CD4-positive, alpha-beta T cell treated with Interferon alpha-2 for 1 hour (primary cell): ENCODE measurements around the gene SHISAL1.

Experiments
- DNase-seq, 2 donors: peaks; one replicate each; pipeline ENCODE4 v3.0.0-alpha.2; 2020 to 2022

Gene SHISAL1

DNA sequence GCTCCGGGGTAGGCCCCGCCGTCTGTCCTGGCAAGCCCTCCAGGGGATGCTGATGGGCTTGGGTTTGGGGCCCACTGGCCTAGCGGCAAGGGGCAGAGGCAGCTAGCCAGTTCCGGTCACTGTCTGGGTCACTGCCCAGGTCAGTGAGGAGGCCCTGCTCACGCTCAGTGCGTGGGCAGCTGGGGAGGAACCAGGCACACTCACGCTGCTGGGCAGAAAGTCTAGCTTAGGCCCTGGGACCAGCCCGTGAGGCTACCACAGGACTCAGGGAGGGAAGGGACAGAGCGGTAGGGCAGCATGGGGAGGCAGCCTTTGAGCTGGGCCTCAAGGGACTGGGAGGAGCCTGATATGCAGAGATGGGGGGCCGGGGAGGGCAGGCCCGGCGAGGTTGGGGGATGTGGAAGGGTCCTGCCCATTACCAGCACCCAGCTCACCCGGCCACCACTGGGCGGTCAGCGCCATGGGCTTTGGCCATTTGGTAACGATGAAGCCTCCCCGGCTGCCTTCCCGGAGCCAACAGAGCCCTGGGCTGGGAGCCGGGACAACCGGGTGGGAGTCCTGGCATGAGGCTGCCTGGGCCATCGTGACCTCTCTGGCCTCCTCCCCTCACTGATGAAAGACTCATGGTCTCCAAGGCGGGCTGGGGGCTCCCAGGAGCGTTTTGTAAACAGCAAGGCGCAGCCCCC, 14.2 kb downstream of the SHISAL1 start:
- DNase-seq = no peak

DNA sequence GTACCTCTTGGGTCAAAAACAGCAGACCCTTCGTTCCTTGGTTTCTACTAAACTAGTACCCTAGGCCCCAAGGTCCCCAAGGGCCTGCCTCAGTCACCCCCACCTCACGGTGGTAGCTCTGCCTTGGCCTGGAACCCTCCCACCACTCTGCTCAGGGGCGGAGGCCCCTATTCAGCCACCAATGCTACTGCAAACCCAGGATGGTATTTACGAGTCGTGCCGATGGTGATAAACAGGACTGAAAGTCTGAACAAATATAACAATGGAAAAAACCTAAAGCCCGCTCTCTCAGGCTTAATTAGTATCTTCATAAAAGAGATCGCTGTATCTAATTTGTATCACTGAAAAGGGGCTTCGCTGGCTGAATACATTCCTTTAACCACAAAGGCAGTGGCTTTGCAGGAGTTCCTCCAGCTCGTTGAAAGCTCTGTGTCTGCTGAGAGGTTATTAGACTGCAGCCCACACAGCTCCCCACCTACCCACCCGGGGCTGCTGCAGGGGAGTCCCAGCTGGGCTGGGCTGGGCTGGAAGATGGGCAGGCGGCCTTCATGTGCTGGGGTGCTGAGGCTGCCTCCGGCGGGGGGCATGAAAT, 15.2 kb downstream of the SHISAL1 start:
- DNase-seq = no peak

DNA sequence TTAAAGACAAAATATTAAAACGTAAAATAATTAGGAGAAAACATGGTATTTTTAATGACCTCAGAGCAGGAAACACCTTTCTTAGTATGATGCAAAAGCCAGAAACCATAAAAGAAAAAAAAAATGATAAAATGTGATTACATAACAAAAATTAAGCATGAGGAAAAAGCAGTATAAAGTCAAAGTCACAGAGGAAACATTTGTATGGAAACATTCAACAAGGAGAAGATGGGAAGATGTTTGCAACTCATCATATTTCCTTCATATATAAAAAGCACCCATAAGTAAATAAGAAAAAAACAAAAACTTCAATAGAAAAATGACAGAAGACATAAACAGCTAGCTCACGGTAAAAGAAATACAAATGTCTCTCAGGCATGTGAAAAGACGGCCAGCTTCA, 17.3 kb downstream of the SHISAL1 start:
- no peak for DNase-seq

DNA sequence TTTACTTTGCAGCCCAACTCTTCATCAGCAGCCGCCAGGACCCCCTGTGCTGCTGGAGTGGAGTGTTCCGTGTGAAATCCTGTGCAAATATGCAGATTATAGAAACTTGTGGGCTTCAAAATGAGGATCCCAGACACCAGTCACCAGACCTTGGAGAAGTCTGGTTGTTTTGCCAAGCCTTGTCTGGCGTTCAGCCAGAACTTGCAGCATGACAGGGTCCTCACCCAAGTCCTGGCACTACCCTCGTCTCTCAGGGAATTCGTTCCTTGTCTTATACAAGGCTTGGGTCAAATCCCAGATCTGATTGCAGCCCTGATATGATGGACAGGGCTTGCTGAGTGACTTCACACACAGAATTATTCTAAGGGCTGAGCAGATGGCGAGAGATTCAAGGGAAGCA, 18.9 kb downstream of the SHISAL1 start:
- no peak for DNase-seq

DNA sequence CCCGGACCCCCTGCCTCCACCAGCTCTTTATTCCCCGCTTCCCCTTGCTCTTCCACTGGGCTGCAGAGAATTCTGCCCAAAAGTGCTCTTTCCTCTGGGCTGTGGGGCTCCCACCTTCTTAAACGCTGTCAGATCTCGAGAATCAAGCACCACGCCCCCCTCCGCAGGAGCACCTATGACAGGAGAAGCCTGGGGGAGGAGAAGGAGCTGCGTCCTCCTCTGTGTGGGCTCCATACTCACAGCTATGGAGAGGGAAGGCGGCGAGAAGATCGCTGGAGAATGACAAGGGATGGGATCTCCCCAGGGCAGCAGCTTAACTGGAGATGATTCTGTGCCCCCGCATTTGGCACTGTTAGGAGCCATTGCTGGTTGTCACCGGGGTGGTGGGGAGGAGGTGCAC, 19.7 kb downstream of the SHISAL1 start:
- DNase-seq = no peak

DNA sequence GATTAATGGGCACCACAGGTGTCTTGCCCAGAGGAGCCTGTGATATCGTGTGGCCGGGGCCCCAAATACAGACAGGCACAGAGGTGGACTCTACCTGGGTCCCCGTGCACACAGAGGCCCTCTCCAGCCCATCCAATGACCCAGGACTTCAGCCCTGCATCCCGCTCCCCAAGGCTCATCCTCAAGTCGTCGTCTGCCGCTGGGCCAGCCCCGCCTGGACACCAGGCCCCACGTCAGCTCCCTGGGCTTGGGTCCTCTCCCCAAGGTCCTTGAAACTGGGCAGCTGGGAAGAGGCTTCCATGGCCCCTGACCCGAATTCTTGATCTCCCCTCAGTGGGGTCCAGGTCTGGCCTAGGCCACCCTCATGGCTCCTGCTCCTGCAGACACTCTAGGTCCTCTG, 20.2 kb downstream of the SHISAL1 start:
- no peak for DNase-seq

DNA sequence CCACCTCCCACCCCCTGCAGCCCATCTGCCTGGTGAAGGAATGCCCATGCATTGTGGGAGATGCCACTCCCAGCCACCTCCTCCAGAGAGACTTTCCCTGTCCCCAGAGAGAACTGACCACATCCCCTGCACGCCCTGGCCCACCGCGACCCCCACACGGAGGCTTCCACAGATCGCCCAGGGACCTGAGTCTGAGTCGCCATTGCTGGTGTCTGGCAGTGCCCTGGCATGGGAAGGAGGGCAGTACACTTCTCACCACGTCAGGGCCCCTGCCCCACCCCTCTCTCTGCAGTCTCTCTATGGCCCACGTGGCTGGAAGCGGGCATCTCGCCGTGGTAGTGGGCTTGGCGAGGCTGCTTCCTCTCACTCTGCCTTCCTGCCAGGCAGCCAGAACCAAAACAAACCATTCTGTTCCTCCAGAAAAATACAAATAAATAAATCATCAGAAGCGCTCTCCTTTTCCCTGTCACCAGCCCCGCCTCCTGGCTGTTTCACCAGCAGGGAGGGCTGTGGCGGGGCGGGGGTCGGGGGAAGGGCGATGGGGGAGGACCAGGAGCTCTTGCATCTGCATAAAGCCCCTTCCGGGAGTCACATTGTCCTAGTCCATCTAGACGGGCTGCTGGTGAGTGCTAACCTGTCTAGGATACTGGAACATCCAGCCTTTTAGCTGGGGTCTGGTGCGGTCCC, 20.9 kb downstream of the SHISAL1 start:
- no peak for DNase-seq

DNA sequence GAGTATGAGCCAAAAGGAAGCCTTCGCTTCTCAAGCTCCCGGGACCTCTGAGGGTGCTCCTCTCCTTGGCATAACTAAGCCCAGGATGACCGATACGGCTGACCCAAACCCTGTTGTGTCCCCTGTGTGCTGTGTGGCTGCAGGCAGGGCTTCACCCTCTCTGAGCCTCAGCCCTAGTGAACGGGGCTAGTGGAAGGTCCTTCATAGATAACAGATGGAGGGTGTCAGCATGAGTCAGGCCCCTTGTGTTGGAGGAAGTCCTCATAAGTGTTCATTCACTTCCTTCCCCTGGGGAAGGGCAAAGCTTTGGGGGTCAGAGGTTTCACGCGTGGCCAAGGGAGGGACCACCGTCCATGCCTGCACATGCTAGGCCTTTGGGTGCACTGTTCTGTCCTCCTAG, 21.5 kb downstream of the SHISAL1 start:
- DNase-seq = no peak

DNA sequence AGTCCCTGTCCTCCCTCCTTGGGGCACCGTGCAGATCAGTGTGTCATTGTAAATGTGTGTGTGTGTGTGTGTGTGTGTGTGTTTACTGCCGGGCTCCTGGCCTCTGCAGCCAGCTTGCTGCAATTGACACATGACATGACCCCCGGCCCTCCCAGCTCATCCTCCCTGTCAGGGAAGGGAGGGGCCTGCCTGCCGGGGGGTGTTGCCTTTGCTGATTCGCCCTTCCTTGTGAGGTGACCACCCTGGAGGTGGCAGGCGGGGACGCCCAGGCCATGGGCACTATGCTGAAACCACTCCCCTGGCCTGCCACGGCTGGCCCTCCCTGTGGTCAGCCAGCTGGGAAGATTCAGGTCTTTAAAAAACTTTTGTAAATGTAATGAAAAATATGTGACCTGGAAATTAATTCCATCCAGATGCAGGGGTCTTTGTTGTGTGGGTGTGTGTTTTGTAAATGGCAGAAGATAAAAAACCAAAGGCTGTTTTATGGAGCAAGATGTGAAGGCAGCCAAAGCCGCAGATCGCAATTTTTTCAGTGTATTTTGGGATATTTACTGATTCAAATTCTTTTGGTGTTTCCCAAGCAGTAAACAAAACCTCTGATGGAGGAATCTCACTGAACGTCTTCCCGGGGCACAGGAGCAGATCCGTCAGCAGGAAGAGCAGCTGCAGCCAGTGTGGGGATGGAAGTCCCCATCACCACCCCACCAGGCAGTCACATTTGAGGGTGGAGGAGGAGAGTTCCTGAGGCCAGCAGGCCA, 23.2 kb downstream of the SHISAL1 start:
- no peak for DNase-seq

DNA sequence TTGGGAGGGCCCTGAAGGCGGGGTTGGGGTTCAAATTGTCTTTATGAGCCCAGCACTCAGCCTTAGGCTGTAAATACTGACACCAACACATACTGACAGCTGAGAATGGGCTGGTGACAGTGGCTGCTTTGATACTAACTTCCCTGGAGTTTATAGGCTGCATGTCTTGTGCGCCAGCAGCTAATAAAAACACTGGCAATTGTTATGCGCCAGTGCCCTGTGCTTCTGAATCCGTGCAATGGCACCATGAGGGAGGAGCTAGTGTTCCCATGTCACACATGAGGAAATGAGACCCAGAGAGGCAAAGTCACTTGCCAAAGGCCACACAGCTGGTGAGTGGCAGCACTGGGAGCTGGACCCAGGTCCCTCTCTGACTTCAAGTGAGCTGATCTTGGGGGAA, 23.8 kb downstream of the SHISAL1 start:
- DNase-seq = no peak

DNA sequence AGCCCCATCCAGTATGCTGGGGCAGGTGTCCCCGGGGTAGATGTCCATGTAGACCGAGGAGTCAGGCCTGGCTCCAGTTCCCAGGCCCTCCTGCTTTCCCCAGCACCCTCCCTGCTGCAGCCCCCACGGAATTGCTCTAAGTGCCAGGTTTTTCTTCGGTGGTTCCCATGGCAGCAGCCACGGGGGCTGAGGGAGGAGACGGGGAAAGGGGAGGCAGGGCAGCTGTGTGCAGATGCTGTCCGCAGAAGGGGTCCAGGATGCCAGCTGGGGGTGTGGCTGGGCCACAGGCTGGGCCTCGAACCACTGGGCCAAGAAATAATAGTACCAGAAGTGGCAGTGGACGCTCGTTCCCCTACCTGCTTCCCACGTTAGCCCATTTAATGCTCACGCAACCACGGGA, 25.0 kb downstream of the SHISAL1 start:
- DNase-seq = no peak

DNA sequence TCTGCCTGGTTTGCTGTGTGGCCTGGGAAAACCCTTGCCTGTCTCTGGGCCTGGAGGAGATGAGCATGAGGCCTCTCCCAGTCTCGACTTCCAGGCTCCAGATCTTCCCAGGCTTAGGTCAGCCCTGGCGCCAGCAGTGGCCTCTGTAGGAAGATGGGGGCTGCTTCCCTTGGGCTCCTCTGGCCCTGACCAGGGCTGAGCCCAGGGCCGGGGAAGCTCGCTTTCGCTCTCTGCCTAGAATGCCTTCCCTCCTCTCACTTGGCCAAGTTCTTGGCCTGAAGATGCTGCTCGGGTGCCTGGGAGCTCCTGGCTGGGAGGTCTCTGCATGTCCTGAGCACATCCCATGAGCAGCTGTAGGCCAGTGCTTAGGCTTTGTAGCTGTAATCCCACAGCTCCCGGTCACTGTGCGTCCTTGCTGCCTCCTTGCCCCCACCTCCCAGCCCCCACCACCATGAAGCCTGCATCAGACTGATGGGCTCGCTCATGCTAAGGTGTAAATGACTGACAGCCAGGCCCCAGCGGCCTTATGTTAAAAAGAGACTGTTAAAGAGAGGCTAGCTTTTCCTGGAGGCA, 25.5 kb downstream of the SHISAL1 start:
- no peak for DNase-seq

DNA sequence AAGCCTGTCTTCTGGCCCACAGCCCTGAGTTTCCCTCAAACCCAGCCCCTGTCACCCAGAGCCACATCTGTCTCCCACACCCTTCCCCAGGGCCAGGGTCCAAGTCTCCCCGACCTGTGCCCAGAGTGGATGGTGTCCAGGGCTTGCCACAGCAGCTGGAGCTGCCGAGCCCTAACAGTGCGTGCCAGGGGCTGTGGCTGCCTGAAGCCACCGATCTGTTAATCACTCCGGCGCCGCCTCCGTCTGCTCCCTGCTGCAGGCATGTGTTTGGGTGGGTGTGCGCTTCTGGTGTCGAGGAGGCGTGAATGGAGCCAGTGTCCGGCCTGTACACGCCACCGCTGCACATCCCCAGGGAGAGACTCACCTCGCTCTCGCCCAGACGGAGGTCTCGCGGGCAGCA, 26.1 kb downstream of the SHISAL1 start:
- DNase-seq = no peak

DNA sequence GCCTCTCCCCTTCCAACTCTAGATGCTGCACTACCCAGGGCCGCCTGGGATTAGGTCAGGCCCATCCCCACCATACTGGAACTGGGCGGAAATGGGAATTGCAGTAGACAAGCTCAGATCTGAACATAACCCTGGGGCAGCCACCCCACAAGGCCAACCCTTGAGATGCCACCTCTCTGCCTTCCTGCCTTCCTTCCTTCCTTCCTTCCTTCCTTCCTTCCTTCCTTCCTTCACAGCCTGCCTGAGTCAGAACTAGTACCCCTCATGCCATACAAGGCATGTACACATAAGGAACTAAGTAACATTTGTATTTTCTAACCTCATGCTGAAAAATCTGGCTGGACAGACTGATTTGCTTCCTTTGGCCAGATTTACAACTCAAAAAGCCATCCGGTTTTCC, 28.0 kb downstream of the SHISAL1 start:
- no peak for DNase-seq

DNA sequence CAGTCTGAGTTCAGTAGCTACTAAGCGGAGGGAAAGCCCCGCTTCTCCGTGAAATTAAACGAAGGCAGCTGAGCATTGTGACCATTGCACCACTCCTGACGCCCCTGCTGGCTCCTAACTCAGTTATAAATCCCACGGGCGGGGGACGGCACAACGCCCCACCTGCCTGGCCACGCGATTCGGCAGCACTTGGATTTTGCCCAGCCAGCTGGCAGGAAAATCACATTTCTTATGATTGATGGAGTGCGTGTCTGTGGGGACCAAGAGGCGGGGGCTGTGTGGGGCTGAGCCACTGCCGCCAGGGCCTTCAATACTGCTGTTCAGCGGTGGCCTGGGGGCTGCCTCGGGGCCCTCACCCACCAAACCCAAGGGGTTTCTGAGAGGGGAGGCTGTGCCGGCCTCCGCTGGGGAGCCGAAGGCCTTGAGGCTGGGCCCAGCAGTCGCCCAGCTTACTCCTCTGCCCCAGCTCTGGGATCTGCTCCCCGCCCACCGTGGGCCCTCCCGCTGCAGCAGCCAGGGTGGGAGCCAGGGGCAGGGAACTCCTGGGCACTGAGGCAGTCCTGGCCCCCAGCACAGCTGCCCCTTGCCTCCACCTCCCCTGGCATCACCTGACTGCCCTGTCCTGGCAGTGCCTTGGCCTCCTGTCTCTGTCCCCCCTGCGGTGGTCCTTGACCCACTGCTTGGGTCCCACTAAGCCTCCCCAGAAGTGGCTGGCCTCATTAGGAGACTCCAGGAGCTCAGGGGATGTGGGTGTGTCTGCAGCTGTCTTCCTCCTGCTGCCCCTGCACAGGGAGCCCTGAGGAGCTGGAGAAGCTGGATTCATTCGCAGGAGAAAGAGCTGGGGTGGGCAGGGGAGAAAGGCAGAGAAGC, 30.7 kb downstream of the SHISAL1 start:
- DNase-seq = no peak

DNA sequence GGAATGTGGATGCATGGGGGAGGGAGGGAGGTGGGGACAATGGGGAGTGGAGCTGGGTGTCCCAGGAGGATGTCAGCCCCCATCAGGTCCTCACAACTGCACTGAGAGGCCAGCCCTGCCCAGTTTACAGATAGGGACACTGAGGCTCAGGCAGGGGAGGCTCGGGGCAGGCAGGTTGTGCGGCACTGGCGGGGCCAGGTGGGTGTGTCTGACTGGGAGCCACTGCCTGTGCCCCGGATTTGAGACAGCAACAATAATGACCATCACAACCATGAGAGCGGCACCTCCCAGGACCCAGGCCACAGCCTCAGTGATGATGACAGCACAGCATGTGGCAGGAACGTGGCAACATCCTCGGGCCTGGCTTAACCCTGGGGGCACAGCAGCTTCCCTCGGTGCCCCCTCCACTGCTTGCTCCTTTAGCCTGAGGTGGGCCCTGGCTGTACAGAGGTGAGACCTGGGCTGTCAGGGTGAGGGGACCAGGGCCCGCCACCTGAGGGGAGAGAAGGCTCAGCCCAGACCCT, 32.0 kb downstream of the SHISAL1 start:
- no peak for DNase-seq

DNA sequence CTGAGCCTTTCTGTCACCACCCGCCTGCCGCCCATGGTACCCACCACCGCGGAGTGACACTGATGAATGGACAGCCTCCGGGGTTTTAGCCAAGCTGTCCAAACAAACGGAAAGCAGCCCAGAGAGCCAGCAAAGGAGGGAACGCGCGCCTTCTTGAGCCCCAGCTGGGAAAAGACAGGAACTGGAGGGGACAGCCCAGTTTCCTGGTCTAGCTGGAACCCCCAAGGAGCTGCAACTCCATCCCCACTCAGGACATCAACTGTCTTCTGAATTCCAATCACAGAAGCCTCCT, 33.7 kb downstream of the SHISAL1 start:
- no peak for DNase-seq

DNA sequence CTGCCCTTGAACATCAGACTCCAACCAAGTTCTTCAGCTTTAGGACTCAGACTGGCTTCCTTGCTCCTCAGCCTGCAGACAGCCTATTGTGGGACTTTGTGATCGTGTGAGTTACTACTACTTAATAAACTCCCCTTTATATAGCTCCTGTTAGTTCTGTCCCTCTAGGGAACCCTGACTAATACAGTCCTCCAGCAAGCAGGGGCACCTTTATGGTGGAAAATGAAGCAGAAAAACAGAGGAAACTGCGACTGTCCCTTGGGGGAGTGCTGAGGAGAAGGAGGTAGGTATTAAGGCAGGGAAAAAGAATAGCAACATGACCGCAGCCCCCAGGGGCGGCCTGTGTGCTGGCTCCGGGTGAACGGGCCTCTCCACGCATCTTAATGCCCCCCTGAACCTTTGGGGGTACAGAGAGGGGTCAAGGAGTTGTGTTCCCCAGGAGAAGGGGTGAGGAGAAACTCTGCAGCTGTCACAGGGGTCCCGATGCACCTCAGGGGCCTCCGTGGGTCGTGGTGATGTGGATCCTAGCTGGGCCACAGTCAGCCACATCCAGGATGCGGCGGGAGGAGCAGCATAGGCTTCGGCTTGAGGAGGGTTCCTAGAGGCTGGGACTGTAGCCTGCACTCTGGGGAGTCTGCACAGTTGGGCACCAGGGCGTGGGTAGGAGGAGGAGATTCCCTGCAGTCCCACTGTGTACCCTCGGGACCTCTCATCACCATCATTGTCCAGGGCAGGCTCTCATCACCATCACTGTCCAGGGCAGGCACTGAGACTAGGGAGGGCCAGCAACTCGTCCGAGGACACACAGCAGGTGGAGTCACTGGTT, 34.3 kb downstream of the SHISAL1 start:
- DNase-seq = no peak

DNA sequence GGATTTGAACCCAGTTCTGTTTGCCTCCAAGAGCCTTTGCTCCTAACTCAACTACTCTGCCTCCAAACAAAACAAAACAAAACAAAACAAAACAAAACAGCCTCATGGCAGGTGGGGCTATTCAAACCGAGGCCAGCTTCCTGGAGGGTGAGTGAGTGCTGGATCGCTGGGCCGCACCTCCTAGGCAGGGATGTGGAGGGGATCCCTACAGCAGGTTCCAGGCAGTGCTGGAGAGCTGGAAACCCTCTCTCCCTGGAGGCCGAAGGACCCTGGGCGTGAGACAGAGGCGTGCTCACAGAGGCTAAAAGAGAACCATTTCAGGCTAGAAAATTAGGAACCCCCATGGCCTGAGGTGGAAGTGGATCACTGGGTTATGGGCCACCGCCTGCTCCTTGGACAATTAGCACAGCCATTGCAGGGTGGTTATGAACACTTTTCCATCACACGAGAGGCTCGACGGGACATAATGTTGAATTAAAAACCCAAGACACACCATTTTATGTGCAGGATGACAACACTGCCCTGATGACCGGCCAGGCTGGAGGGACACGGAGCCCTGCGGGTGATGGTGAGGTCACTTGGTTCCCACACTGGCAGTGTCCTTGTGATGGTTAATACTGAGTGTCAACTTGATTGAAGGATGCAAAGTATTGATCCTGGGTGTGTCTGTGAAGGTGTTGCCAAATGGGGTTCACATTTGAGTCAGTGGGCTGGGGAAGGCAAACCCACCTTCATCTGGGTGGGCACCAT, 35.2 kb downstream of the SHISAL1 start:
- DNase-seq = no peak

DNA sequence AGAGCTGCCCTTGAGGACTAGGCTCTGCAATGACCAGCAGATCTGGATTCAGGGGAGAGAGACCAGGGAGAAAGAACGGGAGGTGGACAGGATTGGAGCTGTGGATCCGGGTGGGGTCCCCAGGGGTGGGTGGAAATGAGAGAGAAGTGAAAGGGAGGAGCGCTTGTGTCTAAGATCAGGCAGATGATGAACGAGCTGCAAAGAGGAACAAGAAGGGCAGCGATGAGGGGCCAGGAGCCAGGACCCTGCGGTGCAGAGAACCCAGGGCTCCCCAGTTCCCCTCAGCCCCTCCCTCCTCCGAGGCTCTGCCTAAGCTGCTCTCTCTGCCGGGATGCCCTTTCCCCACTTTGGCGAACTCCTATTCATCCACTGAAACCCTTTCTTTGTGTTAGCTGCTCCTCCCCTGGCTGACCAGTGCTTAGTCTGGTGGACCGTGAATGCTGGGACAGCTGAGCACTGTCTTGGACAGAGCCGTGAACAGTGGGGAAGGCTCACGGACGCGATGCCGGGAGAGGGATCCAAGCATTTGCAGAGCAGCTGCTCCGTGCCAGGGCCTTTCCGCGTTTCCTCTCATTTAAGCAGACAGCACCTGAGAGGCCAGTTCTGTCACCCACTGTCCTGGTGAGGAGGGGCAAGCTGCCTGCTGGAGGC, 35.9 kb downstream of the SHISAL1 start:
- DNase-seq = no peak
